ENCODE measurements around the gene RAB5A. TPM values are rescaled to one million over a fixed set of nuclear protein-coding genes. Genes with fewer than 3 reads are reported as not detected.

Gene RAB5A
- polyA plus RNA-seq, 1 of the 3 experiments (the other 2 are of a cell fraction): 31.0 TPM

GRCh38 chr3:19940643-19941042 lies 6.3 kb upstream of the RAB5A start:
- Histone ChIP-seq H3K9me2 (no peaks in the 10 kb centered on the region), H3F3A (replicated peaks; ENCODE audit: insufficient read depth) (no peaks in the 10 kb centered on the region), H3K9me3 (no peaks in the 10 kb centered on the region), H3K36me3 (replicated peaks in 1 of 2; ENCODE audit: control insufficient read depth in 1 of 2, insufficient read depth in 2 of 2, low read length in 1 of 2) (no peaks in the 10 kb centered on the region), H3K4me3 (ENCODE audit: low read depth in 2 of 2, low read length in 1 of 2) (no peak overlapping the region), H3K4me1 (ENCODE audit: control insufficient read depth in 1 of 2, insufficient read depth in 2 of 2, low read depth in 1 of 2, low read length in 1 of 2) (no peaks in the 10 kb centered on the region), H2AFZ (ENCODE audit: low read depth) (no peak overlapping the region), H3K27ac (ENCODE audit: low read depth in 2 of 2, low read length in 1 of 2) (no peak overlapping the region), H3K27me3 (ENCODE audit: insufficient read depth) (no peaks in the 10 kb centered on the region), H3K4me2 (no peak overlapping the region), H3K79me2 (ENCODE audit: insufficient read depth) (no peaks in the 10 kb centered on the region), H3K9ac (no peak overlapping the region), H4K20me1 (ENCODE audit: insufficient read depth) (no peaks in the 10 kb centered on the region)
- TF ChIP-seq FOSL2 (IDR thresholded peaks at IDR 0.05; ENCODE audit: borderline replicate concordance, low read depth): no peak
- no peak for TF ChIP-seq TEAD4 (IDR thresholded peaks at IDR 0.05; ENCODE audit: borderline replicate concordance, insufficient read depth)
- TF ChIP-seq TAF1 (IDR thresholded peaks at IDR 0.05; ENCODE audit: borderline replicate concordance, low read depth, low read length): no peak
- TF ChIP-seq YY1 (IDR thresholded peaks at IDR 0.05; ENCODE audit: low read depth): no peak
- CTCF ChIA-PET: no interaction called here
- no peak for DNase-seq
- POLR2A ChIA-PET: no interaction called here
- 8% methylated on average over 1 of the region's 1 CpG for WGBS (ENCODE audit: low lambda C conversion rate)

GRCh38 chr3:19945534-19945933 lies 1.4 kb upstream of the RAB5A start:
- no peak overlapping the region for H3K27ac ChIP-seq (ENCODE audit: low read depth in 2 of 2, low read length in 1 of 2)
- DNase-seq: no peak
- H3K36me3 ChIP-seq (replicated peaks in 1 of 2; ENCODE audit: control insufficient read depth in 1 of 2, insufficient read depth in 2 of 2, low read length in 1 of 2): peaks cover 2 to 3% of the 10 kb centered on the region in 2 experiments
- ChIA-PET CTCF (interaction anchor here (1.2 to 1.3 kb wide), 2 partner anchors 15 to 79 kb away, joined by 3 to 4 read pairs; no protein-coding TSS in a partner anchor), POLR2A (no interaction called here)
- peaks cover 24% of the 10 kb centered on the region for H4K20me1 ChIP-seq (ENCODE audit: insufficient read depth)
- no peaks in the 10 kb centered on the region for H3K9me2 ChIP-seq
- TF ChIP-seq GABPA (IDR thresholded peaks at IDR 0.05; ENCODE audit: low read depth) (no peak), MEF2A (IDR thresholded peaks at IDR 0.05; ENCODE audit: borderline replicate concordance, low read depth) (no peak), RXRA (IDR thresholded peaks at IDR 0.05; ENCODE audit: borderline replicate concordance, low read depth) (no peak), ZBTB33 (IDR thresholded peaks at IDR 0.05; ENCODE audit: borderline replicate concordance, low read depth) (no peak), TEAD4 (IDR thresholded peaks at IDR 0.05; ENCODE audit: borderline replicate concordance, insufficient read depth) (no peak)
- TF ChIP-seq, protein P1, sequence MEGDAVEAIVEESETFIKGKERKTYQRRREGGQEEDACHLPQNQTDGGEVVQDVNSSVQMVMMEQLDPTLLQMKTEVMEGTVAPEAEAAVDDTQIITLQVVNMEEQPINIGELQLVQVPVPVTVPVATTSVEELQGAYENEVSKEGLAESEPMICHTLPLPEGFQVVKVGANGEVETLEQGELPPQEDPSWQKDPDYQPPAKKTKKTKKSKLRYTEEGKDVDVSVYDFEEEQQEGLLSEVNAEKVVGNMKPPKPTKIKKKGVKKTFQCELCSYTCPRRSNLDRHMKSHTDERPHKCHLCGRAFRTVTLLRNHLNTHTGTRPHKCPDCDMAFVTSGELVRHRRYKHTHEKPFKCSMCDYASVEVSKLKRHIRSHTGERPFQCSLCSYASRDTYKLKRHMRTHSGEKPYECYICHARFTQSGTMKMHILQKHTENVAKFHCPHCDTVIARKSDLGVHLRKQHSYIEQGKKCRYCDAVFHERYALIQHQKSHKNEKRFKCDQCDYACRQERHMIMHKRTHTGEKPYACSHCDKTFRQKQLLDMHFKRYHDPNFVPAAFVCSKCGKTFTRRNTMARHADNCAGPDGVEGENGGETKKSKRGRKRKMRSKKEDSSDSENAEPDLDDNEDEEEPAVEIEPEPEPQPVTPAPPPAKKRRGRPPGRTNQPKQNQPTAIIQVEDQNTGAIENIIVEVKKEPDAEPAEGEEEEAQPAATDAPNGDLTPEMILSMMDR (IDR thresholded peaks at IDR 0.05): no peak
- H2AFZ ChIP-seq (ENCODE audit: low read depth): no peak overlapping the region
- peaks cover 9% of the 10 kb centered on the region for H3F3A ChIP-seq (replicated peaks; ENCODE audit: insufficient read depth)
- H3K9ac ChIP-seq: no peak overlapping the region
- H3K79me2 ChIP-seq (ENCODE audit: insufficient read depth): peaks cover 34% of the 10 kb centered on the region
- 79% methylated on average over 9 of the region's 9 CpGs for WGBS (ENCODE audit: low lambda C conversion rate)
- H3K9me3 ChIP-seq: no peaks in the 10 kb centered on the region
- H3K4me2 ChIP-seq: no peak overlapping the region
- no peaks in the 10 kb centered on the region for H3K27me3 ChIP-seq (ENCODE audit: insufficient read depth)
- peaks cover 6 to 20% of the 10 kb centered on the region in 2 experiments; a peak in 3 of 4 replicates for H3K4me1 ChIP-seq (ENCODE audit: control insufficient read depth in 1 of 2, insufficient read depth in 2 of 2, low read depth in 1 of 2, low read length in 1 of 2)
- H3K4me3 ChIP-seq (ENCODE audit: low read depth in 2 of 2, low read length in 1 of 2): no peak overlapping the region

Measured in SK-N-SH (cell line).